ENCODE results near the gene GNS. TPM values are rescaled to one million over a fixed set of nuclear protein-coding genes. Genes with fewer than 3 reads are reported as not detected.

The GNS gene
- total RNA-seq, 2 donors from 2014 or later = 21.5 to 26.8 TPM

DNA sequence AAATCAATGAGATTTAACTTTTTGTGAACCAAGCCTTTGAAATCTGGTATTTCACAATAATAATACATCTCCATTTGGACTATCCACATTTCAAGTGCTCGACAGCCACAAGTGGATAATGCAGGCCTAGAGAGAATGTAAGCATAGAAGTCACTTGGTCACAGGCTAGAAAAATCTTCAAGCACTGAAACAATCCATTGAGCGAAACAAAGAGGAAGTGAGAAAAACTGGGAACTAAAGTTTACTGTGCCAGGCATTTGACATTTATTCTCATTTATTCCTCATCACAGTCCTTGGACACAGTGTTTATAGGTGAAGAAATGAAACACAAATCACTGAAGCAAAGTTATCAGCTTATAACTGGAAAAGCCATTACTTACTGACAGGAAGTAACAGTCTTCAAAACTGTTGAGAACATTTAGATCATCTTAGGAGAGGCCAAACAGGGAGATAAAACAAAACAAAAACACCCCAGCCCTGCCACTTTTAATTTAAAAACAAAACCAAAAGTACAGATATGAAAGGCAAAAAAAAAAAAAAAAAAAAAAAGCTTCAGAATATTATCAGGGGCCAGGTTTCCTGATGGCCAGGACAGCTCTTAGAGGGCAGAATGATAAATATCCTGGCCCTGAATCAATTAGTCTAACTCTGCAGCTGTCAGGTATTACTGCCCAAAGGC is 29.2 kb downstream of the GNS start:
- Mint-ChIP-seq H3K36me3 (peaks cover 0 to 4% of the 10 kb centered on the region in 2 donors), H3K9me3 (no peaks in the 10 kb centered on the region), H3K27ac (peak overlapping the region in 1 of 2 donors; percentile 60)
- DNase-seq (ENCODE audit: low spot score in 2 of 2) (no peak), ATAC-seq (no peak)

DNA sequence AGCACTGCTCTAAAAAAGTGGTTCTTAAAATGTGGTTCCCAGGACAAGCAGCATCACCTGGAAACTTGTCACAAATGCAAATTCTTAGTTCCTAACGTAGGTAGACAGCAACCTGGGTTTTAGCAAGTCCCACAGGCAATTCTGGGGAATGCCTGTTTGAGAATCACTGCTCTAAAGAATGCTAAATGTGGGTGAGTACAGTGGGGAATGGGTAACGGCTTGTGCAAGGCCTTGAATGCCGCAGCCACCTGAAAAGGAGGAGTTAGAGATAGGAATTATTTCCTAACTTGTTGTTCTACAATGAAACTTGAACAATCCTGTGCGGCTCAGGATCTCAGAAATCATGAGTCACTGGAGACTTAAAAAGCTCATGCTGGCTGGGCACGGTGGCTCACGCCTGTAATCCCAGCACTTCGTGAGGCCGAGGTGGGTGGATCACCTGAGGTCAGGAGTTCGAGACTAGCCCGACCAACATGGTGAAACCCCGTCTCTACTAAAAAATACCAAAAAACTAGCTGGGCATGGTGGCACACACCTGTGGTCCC is 34.9 kb downstream of the GNS start:
- DNase-seq (ENCODE audit: low spot score in 2 of 2) = no peak
- Mint-ChIP-seq H3K36me3 (peaks cover 9 to 10% of the 10 kb centered on the region in 2 donors), H3K27ac (no peak overlapping the region), H3K9me3 (no peaks in the 10 kb centered on the region)
- no peak for ATAC-seq

DNA sequence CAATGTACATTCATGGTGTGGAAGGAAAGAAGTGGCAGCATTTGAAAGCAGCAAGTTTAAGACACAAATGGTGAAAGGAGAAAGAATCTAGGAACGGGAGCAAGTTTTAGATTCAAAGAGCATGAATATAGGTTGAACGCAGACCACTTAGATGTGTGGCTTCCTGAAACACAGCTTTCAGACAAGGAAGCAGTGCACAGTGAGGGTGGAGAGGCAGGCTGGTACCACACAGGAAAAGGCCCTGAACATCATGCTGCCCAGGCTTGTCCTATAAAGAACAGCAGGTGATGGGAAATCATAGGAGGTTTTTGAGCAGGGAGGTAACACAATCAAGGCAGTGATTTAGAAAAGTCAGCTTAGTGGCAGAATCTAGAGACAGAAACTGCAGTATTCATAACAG is 35.6 kb downstream of the GNS start:
- ATAC-seq (no peak), DNase-seq (ENCODE audit: low spot score in 2 of 2) (no peak)
- Mint-ChIP-seq H3K9me3 (no peaks in the 10 kb centered on the region), H3K36me3 (peaks cover 9 to 10% of the 10 kb centered on the region in 2 donors), H3K27ac (peak overlapping the region in 1 of 2 donors; percentile 62)

DNA sequence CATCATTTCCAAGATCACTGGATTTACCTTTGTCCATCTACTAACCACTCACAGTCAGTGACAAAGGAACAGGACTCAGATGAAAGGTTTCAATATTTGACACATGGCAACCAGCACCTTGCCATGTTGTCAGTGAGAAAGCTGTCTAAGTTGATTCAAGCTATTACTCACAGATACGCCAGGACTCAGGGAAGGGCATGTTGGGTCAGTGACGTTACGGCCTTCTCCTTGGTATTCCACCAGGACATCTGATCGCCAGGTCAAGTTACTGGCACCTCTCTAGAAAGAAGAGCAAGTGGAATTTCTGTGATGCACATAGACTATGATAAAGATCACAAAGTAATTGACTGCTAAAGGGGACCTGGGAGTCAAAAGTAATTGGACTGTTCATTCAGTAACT is 36.4 kb downstream of the GNS start:
- ATAC-seq = no peak
- Mint-ChIP-seq H3K36me3 (peaks cover 9 to 10% of the 10 kb centered on the region in 2 donors), H3K27ac (no peak overlapping the region), H3K9me3 (no peaks in the 10 kb centered on the region)
- no peak for DNase-seq (ENCODE audit: low spot score in 2 of 2)

DNA sequence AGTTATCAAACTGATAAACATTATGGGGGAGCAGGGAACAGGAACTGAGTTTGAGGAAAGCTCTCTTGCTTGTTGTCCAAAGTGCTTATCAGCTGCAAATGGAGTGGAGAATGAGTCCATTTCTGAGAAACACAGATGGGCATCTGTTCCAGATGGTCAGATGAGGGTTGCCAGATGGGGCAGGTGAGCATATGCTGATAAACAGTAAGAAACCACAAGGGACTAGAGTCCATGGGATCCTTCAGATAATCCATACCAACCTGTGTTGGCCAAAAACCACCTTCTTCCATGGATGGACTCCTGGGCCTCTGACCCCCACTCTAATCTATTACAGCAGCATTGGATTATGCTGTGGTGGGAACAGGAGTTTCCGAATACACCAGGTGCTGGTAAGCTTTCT is 38.3 kb downstream of the GNS start:
- H3K36me3 Mint-ChIP-seq = peaks cover 16 to 18% of the 10 kb centered on the region in 2 donors
- no peaks in the 10 kb centered on the region for H3K9me3 Mint-ChIP-seq
- H3K27ac Mint-ChIP-seq = no peak overlapping the region
- DNase-seq (ENCODE audit: low spot score in 2 of 2) (no peak), ATAC-seq (no peak)

DNA sequence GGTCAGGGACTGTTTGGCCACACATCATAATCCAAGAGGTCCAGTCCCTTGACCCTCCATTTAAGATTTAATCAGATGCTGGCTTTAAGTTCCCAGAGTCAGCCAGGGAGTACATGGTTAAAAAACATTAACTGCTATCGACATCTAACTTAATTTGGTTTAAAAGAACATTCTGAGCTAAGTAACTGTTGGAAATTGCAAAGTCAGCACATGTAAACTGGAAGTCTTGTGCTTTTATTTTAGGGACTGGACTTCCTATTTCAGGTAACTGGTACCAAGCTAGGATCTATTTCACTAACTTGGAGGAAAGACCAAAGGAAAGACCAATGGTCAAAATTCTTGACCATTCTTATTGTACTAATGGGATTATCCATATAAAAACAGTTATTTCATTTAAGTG is 40.6 kb downstream of the GNS start:
- Mint-ChIP-seq H3K36me3 (peaks cover 15 to 27% of the 10 kb centered on the region in 2 donors), H3K27ac (no peak overlapping the region), H3K9me3 (no peaks in the 10 kb centered on the region)
- ATAC-seq (no peak), DNase-seq (ENCODE audit: low spot score in 2 of 2) (no peak)

DNA sequence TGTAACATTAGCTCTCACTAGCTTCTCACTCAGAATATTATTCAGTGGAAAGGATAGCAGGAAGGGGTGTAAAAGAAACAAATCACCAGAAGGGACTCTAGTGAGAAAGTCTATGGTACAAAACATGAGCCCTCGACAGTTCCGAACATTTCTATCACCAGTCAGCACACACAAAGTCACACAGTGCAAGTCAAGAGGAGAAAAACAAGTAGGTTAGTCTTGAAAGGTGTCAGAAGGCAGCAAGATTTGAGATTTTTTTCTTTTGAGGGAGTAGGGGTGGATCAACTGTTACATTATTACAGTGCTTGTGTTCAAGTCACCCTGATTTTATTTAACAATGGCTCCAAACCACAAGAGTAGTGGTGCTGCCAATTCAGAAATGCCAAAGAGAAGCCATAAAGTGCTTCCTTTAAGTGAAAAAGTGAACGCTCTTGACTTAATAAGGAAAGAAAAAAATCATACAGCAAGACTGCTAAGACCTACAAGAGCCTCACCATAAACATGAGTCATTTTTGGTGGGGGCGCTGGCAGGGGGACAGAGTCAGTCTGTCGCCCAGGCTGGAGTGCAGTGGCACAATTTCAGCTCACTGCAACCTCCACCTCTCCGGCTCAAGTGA is 42.3 kb downstream of the GNS start:
- H3K9me3 Mint-ChIP-seq = no peaks in the 10 kb centered on the region
- peak overlapping the region in 1 of 2 donors; percentile 46 for H3K27ac Mint-ChIP-seq
- no peak for DNase-seq (ENCODE audit: low spot score in 2 of 2)
- H3K36me3 Mint-ChIP-seq = peaks cover 15 to 19% of the 10 kb centered on the region in 2 donors
- no peak for ATAC-seq

DNA sequence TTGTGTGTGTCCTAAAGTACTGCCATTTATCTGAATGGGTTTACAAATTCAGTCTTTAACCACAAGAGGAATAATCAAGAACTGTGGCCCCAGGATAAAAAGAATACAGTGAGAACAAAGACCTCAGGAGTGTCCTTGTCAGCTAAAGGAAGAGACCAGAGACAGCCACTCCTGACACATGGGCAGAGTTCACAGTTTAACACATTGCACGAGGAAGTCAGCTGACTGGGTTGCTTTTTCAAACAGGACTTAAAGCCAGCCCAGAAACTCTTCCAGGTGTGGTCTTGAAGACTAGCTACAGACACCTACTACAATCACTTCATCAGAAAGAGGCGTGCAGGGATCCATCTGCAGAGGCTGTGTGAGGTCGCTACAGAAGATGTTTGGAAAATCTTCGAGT is 42.8 kb downstream of the GNS start:
- ATAC-seq (no peak), DNase-seq (ENCODE audit: low spot score in 2 of 2) (no peak)
- H3K36me3 Mint-ChIP-seq = peaks cover 14 to 19% of the 10 kb centered on the region in 2 donors
- peak overlapping the region in 1 of 2 donors; percentile 46 for H3K27ac Mint-ChIP-seq
- no peaks in the 10 kb centered on the region for H3K9me3 Mint-ChIP-seq

DNA sequence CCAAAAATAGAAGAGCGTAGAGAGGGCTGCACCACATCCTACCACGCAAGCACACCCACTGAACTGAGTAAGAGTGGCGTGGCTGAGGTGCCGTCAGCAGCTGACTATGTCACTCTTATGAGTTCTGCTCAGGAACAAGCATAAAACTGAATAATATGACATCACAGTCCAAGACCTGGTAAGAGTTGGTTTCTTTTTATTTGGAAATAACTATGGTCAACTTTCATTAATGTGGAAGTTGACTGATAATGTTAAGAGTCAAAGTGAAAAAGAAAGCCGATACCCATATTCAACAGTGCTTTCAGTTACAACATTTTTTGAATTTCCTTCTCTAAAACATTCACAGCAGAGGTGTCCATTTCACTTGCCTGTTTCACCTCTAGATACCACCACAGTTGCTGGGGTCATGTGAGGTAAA is 44.6 kb downstream of the GNS start:
- Mint-ChIP-seq H3K27ac (no peak overlapping the region), H3K36me3 (peaks cover 10 to 19% of the 10 kb centered on the region in 2 donors), H3K9me3 (no peaks in the 10 kb centered on the region)
- ATAC-seq (peak; percentile 35 to 41), DNase-seq (ENCODE audit: low spot score in 2 of 2) (no peak)

DNA sequence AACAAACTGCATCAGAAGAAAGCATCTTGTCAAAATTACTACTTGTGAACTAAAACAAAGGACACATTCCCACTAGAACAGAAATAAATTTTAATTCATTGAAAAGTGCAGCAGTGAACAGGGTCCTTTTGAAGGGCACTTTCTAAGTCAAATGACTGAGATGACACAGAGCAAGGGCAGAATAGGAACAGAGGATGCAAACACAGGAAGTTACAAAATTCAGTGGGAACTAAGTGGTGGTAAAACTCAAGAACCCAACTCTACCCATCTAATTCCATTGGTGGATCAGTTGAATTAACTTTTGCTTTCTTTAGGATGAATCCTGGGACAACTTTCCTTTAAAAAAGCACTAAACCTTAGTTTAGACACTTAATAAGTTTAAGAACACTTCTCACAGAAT is 45.8 kb downstream of the GNS start:
- no peak for ATAC-seq
- H3K27ac Mint-ChIP-seq = peak overlapping the region in 1 of 2 donors; percentile 12
- peaks cover 10 to 19% of the 10 kb centered on the region in 2 donors for H3K36me3 Mint-ChIP-seq
- no peak for DNase-seq (ENCODE audit: low spot score in 2 of 2)
- no peaks in the 10 kb centered on the region for H3K9me3 Mint-ChIP-seq

DNA sequence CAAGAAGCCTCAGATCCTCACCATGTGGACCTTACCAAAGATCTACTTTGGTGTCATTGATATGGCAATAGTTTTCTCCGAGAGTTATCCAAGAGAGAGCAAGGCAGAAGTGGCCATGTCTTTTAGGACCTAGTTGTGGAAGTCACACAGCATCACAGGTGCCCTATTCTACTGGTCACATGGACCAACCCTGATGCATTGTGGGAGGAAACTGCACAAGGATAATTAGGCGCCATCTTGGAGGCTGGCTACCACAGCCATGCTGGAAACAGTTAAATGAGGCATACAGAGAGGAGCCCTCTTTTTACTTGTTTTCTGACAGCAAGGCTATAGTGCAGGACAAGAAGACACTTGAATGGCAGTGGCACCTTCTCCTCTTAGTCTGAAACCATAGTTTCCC is 49.8 kb downstream of the GNS start:
- ATAC-seq = no peak
- Mint-ChIP-seq H3K36me3 (peaks cover 0 to 5% of the 10 kb centered on the region in 2 donors), H3K27ac (no peak overlapping the region), H3K9me3 (no peaks in the 10 kb centered on the region)
- no peak for DNase-seq (ENCODE audit: low spot score in 2 of 2)

DNA sequence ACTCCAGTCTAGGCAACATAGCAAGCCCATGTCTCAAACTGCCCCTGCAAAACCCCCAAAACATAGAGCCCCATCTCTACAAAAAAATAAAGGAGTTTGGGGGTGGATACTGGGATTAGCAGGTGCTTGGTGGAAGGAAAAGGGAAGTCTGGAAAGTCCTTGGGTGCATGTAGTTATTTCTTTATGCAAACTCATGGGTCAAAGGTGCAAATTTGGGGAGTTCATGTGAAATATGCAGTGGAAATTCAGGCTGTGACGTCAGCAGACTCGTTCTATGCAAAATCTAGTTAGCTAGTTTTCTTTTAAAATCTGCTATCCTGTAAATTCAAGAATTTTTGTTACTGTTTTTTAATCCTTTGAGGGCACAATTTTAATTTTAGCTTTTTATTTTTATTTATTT is 51.3 kb downstream of the GNS start:
- ATAC-seq = no peak

DNA sequence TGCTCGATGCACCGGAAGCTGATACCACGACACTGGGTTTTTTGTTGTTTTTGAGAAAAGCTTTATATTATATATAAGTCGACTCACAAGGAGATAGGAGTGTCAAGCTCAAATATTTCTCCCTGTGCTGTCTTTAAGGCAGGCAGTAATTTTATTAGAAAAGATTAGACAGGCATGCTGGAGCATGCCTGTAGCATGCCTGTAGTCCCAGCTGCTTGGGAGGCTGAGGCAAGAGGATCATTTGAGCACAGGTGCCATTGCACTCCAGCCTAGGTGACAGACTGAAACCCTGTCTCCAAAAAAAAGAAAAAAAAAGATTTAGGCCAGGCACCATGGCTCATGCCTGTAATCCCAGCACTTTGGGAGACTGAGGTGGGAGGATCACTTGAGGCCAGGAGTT is 51.8 kb downstream of the GNS start:
- peak overlapping the region in 1 of 2 donors; percentile 50 for H3K27ac Mint-ChIP-seq
- no peak for DNase-seq (ENCODE audit: low spot score in 2 of 2)
- H3K36me3 Mint-ChIP-seq = peaks cover 0 to under 1% of the 10 kb centered on the region in 2 donors
- H3K9me3 Mint-ChIP-seq = no peaks in the 10 kb centered on the region
- no peak for ATAC-seq

More for the DNA sequence above, 51.3 kb downstream of the GNS start:
- Mint-ChIP-seq H3K27ac (no peak overlapping the region), H3K9me3 (no peaks in the 10 kb centered on the region), H3K36me3 (no peaks in the 10 kb centered on the region)
- no peak for DNase-seq (ENCODE audit: low spot score in 2 of 2)

DNA sequence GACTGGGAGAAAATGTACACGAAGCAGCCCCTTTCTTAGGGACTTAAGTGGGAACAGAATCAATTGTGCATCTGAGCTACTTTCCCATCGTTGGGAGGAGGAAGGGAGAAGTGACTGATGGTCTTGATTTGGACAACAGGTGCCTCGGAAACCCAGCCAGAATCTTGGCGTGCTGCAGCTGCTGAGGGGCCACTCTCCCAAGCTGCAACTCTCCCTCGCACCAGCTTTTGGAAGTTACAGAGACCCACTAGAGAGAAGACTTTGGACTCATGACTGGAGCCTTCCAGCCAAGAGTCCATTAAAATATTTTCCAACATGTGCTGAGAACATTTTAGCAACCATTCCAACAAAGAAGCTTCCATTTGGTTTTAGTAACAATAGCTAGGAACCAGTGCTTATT is 52.3 kb downstream of the GNS start:
- no peak for DNase-seq (ENCODE audit: low spot score in 2 of 2)
- Mint-ChIP-seq H3K9me3 (no peaks in the 10 kb centered on the region), H3K36me3 (peaks cover 0 to 5% of the 10 kb centered on the region in 2 donors), H3K27ac (peak overlapping the region in 1 of 2 donors; percentile 26)
- ATAC-seq = no peak

DNA sequence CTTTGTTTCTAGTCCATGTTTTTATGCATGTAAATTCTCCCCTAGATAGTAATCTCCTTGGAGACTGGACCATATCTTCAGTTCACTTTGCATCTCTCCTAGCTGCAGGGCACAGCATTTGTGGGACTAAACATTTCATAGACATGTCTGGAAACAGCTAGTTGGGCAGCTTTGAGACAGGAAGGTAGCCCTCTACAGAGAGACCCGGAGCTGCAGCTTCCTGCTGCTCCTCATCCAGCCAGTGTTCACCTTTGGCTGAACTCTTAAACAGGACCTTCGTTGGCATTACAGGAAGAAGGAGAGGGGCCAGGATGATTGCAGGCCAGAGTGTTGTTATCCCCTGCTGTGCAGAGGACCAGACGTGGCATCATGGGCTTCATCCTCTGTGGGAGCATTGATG is 52.9 kb downstream of the GNS start:
- H3K9me3 Mint-ChIP-seq = no peaks in the 10 kb centered on the region
- peak overlapping the region; percentile 26 to 65 for H3K27ac Mint-ChIP-seq
- peaks cover 0 to 6% of the 10 kb centered on the region in 2 donors for H3K36me3 Mint-ChIP-seq
- ATAC-seq = no peak
- DNase-seq (ENCODE audit: low spot score in 2 of 2) = no peak

DNA sequence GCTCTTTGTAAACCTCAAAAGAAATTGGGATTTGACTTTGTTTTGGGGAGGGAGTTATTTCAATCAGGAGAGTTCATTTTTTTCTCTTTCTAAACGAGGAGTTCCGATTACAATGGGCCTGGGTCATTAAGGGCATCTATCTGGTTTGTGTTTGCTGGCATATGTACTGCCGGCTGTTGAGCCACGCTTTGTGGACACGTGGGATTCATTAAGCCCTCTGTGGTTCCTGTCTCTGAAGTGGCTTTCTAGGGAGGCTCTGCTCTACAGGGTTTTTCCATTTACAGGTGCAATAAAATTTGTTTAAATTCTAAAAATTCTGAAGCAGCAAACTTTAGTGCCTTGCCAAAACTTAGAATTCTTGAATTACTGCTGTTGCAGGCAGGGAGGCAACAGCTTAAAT is 57.9 kb downstream of the GNS start:
- peaks cover 5 to 16% of the 10 kb centered on the region in 2 donors for H3K36me3 Mint-ChIP-seq
- ATAC-seq = no peak
- DNase-seq (ENCODE audit: low spot score in 2 of 2) = no peak
- peak overlapping the region; percentile 18 to 85 for H3K27ac Mint-ChIP-seq
- H3K9me3 Mint-ChIP-seq = no peaks in the 10 kb centered on the region

DNA sequence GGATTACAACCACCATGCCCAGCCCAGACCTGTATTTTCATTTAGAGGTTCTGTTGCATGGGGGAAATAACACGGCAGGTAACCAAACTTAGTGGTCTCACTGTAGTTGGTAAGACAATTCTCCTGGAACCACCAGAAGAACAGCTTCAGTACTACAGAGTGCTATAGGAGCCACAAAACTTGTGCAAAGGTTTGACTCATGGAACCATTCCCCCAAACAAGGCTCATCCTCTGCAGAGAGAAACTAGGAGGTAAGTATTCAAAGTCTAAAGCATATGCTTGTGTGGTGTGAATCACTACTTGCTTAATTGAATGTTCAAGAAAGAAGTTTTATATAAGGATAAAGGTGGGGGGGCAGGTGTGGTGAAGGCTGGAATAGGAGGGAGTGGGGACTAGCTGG is 58.7 kb downstream of the GNS start:
- Mint-ChIP-seq H3K27ac (peak overlapping the region; percentile 83 to 85), H3K36me3 (peaks cover 5 to 16% of the 10 kb centered on the region in 2 donors), H3K9me3 (no peaks in the 10 kb centered on the region)
- DNase-seq (ENCODE audit: low spot score in 2 of 2) (no peak), ATAC-seq (peak; percentile 71 to 85)

Data from activated naive CD4-positive, alpha-beta T cell treated with anti-CD3 and anti-CD28 coated beads, Interleukin-2, amount 50 U/mL, for 72 hours (primary cell).